ENCODE data around the gene F2RL3.

F2RL3 gene

DNA sequence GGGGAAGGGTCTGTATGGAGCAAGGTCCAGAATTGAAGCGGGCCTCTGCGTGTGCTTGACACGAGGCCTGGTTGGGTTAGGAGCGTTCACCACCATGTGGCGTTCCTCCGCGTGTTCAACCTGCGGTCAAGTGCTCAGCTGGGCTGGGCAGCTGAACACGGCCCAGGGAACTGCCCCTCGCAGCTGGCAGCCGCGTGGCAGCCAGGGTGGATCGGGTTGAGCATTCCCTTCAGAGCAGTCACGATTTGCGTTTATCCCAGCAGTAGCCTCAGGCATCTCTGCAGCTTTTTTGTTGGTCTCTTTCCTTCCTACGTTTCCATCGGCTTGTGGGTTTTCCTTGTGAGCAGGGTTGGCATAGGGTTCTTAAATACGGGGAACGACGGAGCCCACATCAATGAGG, 28.7 kb upstream of the F2RL3 start:
- no peaks in the 10 kb centered on the region for H3K9me3 ChIP-seq
- H3K36me3 ChIP-seq = peaks cover 53 to 95% (median 63%) of the 10 kb centered on the region in 3 donors
- no peak for DNase-seq

DNA sequence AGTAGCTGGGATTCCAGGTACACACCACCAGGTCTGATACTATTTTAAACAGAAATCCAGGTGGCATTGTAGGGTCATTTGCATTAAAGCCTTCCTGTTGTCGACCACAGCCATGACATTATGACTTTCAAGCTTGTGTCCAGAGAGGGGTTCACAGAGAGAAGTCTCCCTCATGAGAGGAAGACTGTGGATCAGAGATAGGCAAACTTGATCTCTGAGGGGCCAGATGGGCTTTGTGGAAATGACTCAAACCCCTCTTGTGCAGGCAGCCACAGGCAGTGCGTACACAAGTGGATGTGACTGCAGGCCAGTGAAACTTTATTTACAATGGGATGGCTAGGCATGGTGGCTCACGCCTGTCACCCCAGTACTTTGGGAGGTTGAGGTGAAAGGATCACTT, 27.8 kb upstream of the F2RL3 start:
- intact Hi-C loops (cut with DNase I; ENCODE audit: low total_unique reads) = no loop called here
- peaks cover 53 to 95% (median 64%) of the 10 kb centered on the region in 3 donors for H3K36me3 ChIP-seq
- no peaks in the 10 kb centered on the region for H3K27me3 ChIP-seq
- no peaks in the 10 kb centered on the region for H3K4me1 ChIP-seq
- no peak overlapping the region for H3K4me3 ChIP-seq
- TF ChIP-seq, protein P1, sequence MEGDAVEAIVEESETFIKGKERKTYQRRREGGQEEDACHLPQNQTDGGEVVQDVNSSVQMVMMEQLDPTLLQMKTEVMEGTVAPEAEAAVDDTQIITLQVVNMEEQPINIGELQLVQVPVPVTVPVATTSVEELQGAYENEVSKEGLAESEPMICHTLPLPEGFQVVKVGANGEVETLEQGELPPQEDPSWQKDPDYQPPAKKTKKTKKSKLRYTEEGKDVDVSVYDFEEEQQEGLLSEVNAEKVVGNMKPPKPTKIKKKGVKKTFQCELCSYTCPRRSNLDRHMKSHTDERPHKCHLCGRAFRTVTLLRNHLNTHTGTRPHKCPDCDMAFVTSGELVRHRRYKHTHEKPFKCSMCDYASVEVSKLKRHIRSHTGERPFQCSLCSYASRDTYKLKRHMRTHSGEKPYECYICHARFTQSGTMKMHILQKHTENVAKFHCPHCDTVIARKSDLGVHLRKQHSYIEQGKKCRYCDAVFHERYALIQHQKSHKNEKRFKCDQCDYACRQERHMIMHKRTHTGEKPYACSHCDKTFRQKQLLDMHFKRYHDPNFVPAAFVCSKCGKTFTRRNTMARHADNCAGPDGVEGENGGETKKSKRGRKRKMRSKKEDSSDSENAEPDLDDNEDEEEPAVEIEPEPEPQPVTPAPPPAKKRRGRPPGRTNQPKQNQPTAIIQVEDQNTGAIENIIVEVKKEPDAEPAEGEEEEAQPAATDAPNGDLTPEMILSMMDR (IDR thresholded peaks at IDR 0.05) = no peak
- H3K27ac ChIP-seq = no peak overlapping the region
- H3K9me3 ChIP-seq = no peaks in the 10 kb centered on the region
- no peak for DNase-seq

More for the DNA sequence above, 28.7 kb upstream of the F2RL3 start:
- TF ChIP-seq, protein P1 (IDR thresholded peaks at IDR 0.05) = no peak
- intact Hi-C loops (cut with DNase I; ENCODE audit: low total_unique reads) = no loop called here
- no peaks in the 10 kb centered on the region for H3K27me3 ChIP-seq
- no peak overlapping the region for H3K4me3 ChIP-seq
- H3K27ac ChIP-seq = no peak overlapping the region
- H3K4me1 ChIP-seq = no peaks in the 10 kb centered on the region

DNA sequence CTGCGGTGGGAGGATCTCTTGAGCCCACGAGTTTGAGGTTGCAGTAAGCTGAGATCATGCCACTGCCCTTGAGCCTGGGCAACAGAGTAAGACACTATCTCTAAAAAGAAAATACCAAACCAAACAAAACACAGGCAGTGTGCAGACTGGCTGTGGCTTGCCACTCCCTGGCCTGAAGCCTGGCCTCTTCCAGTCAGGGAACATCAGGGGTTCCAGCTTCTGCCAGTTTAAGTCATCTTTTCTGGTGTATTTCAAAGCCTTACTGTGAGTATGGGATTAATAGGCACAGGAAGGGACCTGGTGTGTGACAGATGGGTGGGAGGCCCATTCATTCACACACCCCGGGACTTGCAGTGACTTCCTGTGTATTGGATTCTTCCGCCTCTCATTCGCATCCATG, 27.0 kb upstream of the F2RL3 start:
- no peaks in the 10 kb centered on the region for H3K4me1 ChIP-seq
- TF ChIP-seq, protein P1 (IDR thresholded peaks at IDR 0.05) = no peak
- no peak overlapping the region for H3K4me3 ChIP-seq
- no peaks in the 10 kb centered on the region for H3K27me3 ChIP-seq
- no peak for DNase-seq
- intact Hi-C loops (cut with DNase I; ENCODE audit: low total_unique reads) = no loop called here
- no peak overlapping the region for H3K27ac ChIP-seq
- H3K36me3 ChIP-seq = peaks cover 62 to 95% (median 69%) of the 10 kb centered on the region in 3 donors
- no peaks in the 10 kb centered on the region for H3K9me3 ChIP-seq

DNA sequence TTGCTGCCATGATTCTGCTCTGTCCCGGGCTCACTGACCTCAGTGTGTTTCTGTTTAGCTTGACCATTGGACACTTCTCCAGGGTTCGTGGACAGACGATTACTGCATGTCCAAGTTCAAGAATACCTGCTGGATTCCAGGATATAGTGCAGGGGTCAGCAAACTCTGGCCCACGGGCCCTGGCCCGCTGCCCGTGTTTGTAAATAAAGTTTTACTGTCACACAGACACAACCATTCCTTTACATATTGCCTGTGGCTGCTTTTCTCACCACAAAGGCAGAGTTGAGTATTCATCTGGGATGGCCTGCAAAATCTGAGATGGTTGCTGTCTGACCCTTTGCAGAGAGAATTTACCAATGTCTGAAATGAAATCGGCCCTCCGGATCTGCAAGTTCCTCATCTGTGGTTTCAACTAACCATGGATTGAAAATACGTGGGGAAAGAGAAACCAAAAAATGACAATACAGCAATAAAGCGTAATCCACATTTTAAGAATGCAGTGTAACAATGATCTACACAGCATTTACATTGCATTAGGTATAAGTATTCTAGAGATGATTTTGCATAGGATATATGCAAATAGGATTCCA, 25.9 kb upstream of the F2RL3 start:
- Histone ChIP-seq H3K27ac (no peak overlapping the region), H3K4me3 (no peak overlapping the region)
- intact Hi-C loops (cut with DNase I; ENCODE audit: low total_unique reads) = no loop called here

DNA sequence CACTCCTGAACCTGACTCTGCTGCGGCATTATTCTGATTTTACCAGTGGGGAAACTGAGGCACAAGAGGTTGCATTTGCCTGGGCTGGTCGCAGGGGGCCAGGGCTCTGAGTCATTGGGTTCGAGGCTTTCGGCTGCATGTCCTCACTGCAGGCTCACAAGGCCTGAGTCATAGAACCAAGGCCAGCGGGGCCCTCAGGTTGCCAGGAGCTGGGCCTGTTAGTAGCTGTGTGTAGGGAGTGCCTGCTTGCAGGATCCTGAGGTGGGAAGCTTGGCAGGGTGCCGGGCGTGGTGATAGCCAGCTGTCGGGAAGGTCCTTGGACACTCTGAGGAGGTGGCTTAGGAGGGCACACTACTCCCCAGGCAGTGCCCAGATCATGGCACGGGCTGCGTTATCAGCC, 21.6 kb upstream of the F2RL3 start:
- Histone ChIP-seq H3K27me3 (no peaks in the 10 kb centered on the region), H3K36me3 (peaks cover 93 to 100% (median 99%) of the 10 kb centered on the region in 3 donors), H3K27ac (no peak overlapping the region), H3K9me3 (no peaks in the 10 kb centered on the region), H3K4me1 (no peaks in the 10 kb centered on the region), H3K4me3 (no peak overlapping the region)
- intact Hi-C loops (cut with DNase I; ENCODE audit: low total_unique reads) = no loop called here
- TF ChIP-seq, protein P1 (IDR thresholded peaks at IDR 0.05) = no peak
- no peak for DNase-seq

More for the DNA sequence above, 25.9 kb upstream of the F2RL3 start:
- H3K4me1 ChIP-seq = no peaks in the 10 kb centered on the region
- no peaks in the 10 kb centered on the region for H3K9me3 ChIP-seq
- H3K27me3 ChIP-seq = no peaks in the 10 kb centered on the region
- H3K36me3 ChIP-seq = peaks cover 64 to 96% (median 80%) of the 10 kb centered on the region in 3 donors
- TF ChIP-seq, protein P1 (IDR thresholded peaks at IDR 0.05) = no peak
- no peak for DNase-seq
